OCI-LY1 (cell line): ENCODE measurements around the gene AR.

ENCODE experiments used
- H2AFZ ChIP-seq: fragments of 200-600 bp; sonication (generic), shearing (Covaris generic); 2 replicates; pipeline ENCODE4 v1.6.0; 2014; ENCODE audit warnings: antibody characterized with exemption, mild to moderate bottlenecking, low read length
- H3F3A ChIP-seq: fragments of 200-600 bp; sonication (generic), shearing (Covaris generic); 2 replicates; pipeline ENCODE4 v1.6.0; 2014; ENCODE audit warnings: mild to moderate bottlenecking, antibody characterized with exemption, low read length, moderate library complexity; ENCODE audit not compliant: insufficient read depth
- H3K27ac ChIP-seq: fragments of 200-600 bp; sonication (generic); 2 replicates; pipeline ENCODE4 v1.5.1; 2014; ENCODE audit warnings: low read length, mixed run types, mild to moderate bottlenecking, low read depth; ENCODE audit not compliant: poor library complexity, severe bottlenecking
- H3K27me3 ChIP-seq: fragments of 200-600 bp; sonication (generic); 2 replicates; pipeline ENCODE4 v1.6.0; 2014; ENCODE audit warnings: antibody characterized with exemption, mild to moderate bottlenecking, low read length, moderate library complexity; ENCODE audit not compliant: insufficient read depth
- H3K36me3 ChIP-seq: fragments of 200-600 bp; sonication (generic); 2 replicates; pipeline ENCODE4 v1.6.1; 2014; ENCODE audit warnings: mild to moderate bottlenecking, antibody characterized with exemption, low read length, moderate library complexity, mixed read lengths; ENCODE audit not compliant: insufficient read depth
- H3K4me1 ChIP-seq: fragments of 200-600 bp; sonication (generic); 2 replicates; pipeline ENCODE4 v1.5.1; 2014; ENCODE audit warnings: mild to moderate bottlenecking, low read length, moderate library complexity; ENCODE audit not compliant: insufficient read depth, severe bottlenecking
- H3K4me2 ChIP-seq: fragments of 200-600 bp; sonication (generic), shearing (Covaris generic); 2 replicates; pipeline ENCODE4 v1.6.1; 2014; ENCODE audit warnings: low read length
- H3K4me3 ChIP-seq: fragments of 200-600 bp; sonication (generic); 2 replicates; pipeline ENCODE4 v1.5.1; 2014; ENCODE audit warnings: low read length, low read depth, mild to moderate bottlenecking, mixed read lengths; ENCODE audit not compliant: poor library complexity, severe bottlenecking
- H3K79me2 ChIP-seq: fragments of 200-600 bp; shearing (Covaris generic); 2 replicates; pipeline ENCODE4 v1.6.1; 2016; ENCODE audit warnings: mixed run types, low read length, mixed read lengths; ENCODE audit not compliant: insufficient read depth
- H3K9ac ChIP-seq: fragments of 200-600 bp; sonication (generic), shearing (Covaris generic); 2 replicates; pipeline ENCODE4 v1.6.1; 2014; ENCODE audit warnings: mild to moderate bottlenecking, low read length, mixed read lengths
- H3K9me2 ChIP-seq: fragments of 200-600 bp; sonication (generic), shearing (Covaris generic); 2 replicates; pipeline ENCODE4 v1.6.1; 2014; ENCODE audit warnings: low read depth, mild to moderate bottlenecking, low read length, mixed read lengths
- H3K9me3 ChIP-seq: fragments of 200-600 bp; shearing (Covaris generic); 2 replicates; pipeline ENCODE4 v1.6.1; 2014; ENCODE audit warnings: low read length, mixed read lengths
- H4K20me1 ChIP-seq: fragments of 200-600 bp; sonication (generic), shearing (Covaris generic); 2 replicates; pipeline ENCODE4 v1.6.0; 2016; ENCODE audit warnings: mild to moderate bottlenecking, low read length; ENCODE audit not compliant: insufficient read depth
- CTCF ChIP-seq: fragments of 200-600 bp; sonication (generic), shearing (Covaris generic); IDR thresholded peaks from 2 replicates; pipeline ENCODE4 v1.5.1; 2017; ENCODE audit warnings: mild to moderate bottlenecking, antibody characterized with exemption, low read length, moderate library complexity, mixed read lengths
- EZH2 ChIP-seq: fragments of 200-600 bp; sonication (generic), shearing (Covaris generic); IDR thresholded peaks from 2 replicates; pipeline ENCODE4 v1.8.0; 2017; ENCODE audit warnings: borderline replicate concordance, mixed run types, mild to moderate bottlenecking, antibody characterized with exemption, low read length, moderate library complexity, mixed read lengths

AR gene

DNA sequence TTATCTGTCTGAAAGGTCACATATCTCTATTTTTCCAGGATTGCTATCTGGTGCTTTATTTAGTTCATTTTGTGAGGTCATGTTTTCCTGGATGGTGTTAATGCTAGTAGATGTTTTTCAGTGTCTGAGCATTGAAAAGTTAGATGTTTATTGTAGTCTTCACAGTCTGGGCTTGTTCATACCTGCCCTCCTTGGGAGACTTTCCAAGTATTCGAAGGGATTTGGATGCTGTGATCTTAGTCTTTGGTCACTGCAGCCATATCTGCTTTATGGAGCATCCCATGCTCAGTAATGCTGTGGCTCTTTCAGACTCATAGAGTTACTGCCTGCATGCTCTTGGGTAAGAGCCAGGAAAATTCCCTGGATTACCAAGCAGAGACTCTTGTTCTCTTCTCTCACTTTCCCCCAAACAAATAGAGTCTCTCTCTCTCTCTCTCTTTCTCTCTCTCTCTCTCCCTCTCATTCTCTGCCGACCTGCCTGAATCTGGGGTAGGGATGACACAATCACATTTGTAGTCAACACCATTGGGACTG is 130.0 kb downstream of the AR start:
- Histone ChIP-seq H3K9ac (no peak overlapping the region), H3K4me3 (no peak overlapping the region), H3K9me3 (no peaks in the 10 kb centered on the region), H3K9me2 (no peaks in the 10 kb centered on the region), H3K79me2 (no peaks in the 10 kb centered on the region), H4K20me1 (no peaks in the 10 kb centered on the region), H3K4me1 (no peaks in the 10 kb centered on the region), H3K27me3 (no peaks in the 10 kb centered on the region), H3K36me3 (no peaks in the 10 kb centered on the region), H2AFZ (no peak overlapping the region), H3K4me2 (no peak overlapping the region), H3K27ac (no peak overlapping the region), H3F3A (no peaks in the 10 kb centered on the region)
- TF ChIP-seq CTCF (no peak), EZH2 (no peak)

- H3K79me2 ChIP-seq, result no peaks in the 10 kb centered on the region
- H4K20me1 ChIP-seq, result no peaks in the 10 kb centered on the region
- no peaks in the 10 kb centered on the region for H3K36me3 ChIP-seq
- H3K9ac ChIP-seq, result no peak overlapping the region
- no peak overlapping the region for H3K27ac ChIP-seq
- H2AFZ ChIP-seq, result no peak overlapping the region
- H3F3A ChIP-seq, result no peaks in the 10 kb centered on the region
- H3K4me2 ChIP-seq, result no peak overlapping the region
- H3K4me1 ChIP-seq, result no peaks in the 10 kb centered on the region
- TF ChIP-seq CTCF (no peak), EZH2 (no peak)
- no peaks in the 10 kb centered on the region for H3K9me2 ChIP-seq
- H3K27me3 ChIP-seq, result no peaks in the 10 kb centered on the region
- no peaks in the 10 kb centered on the region for H3K9me3 ChIP-seq
- no peak overlapping the region for H3K4me3 ChIP-seq
Observed at GRCh38 chrX:67674741-67675140, 130.9 kb downstream of the AR start.

- Histone ChIP-seq H2AFZ (no peak overlapping the region), H3K36me3 (no peaks in the 10 kb centered on the region)
- no peak for TF ChIP-seq CTCF
- TF ChIP-seq EZH2, result no peak
Observed at GRCh38 chrX:67684136-67684535, 140.3 kb downstream of the AR start.

More at GRCh38 chrX:67684136-67684535, 140.3 kb downstream of the AR start:
- H3K4me1 ChIP-seq, result no peaks in the 10 kb centered on the region
- no peaks in the 10 kb centered on the region for H3K79me2 ChIP-seq
- no peaks in the 10 kb centered on the region for H3K9me2 ChIP-seq
- no peaks in the 10 kb centered on the region for H4K20me1 ChIP-seq
- no peaks in the 10 kb centered on the region for H3K9me3 ChIP-seq
- H3K4me2 ChIP-seq, result no peak overlapping the region
- no peaks in the 10 kb centered on the region for H3K27me3 ChIP-seq
- no peaks in the 10 kb centered on the region for H3F3A ChIP-seq
- no peak overlapping the region for H3K4me3 ChIP-seq
- H3K9ac ChIP-seq, result no peak overlapping the region
- no peak overlapping the region for H3K27ac ChIP-seq
